AG09309 (cell line): ENCODE data around the gene SIDT1.
A peak's percentile ranks its signal among the peaks of the same experiment; 100 is the strongest.

Experiments used
- DNase-seq: peaks from one replicate; pipeline ENCODE4 v3.0.0-alpha.2; 2010; ENCODE audit warnings: low read depth
- H3K4me3 ChIP-seq: 2 replicates; pipeline ENCODE4 v1.5.1; 2011; ENCODE audit warnings: mild to moderate bottlenecking, low read depth, low read length, moderate library complexity; ENCODE audit not compliant: control insufficient read depth
- CTCF ChIP-seq: IDR thresholded peaks from 2 replicates; pipeline ENCODE4 v1.5.1; 2011; ENCODE audit warnings: mild to moderate bottlenecking, low read depth, low read length, inconsistent platforms; ENCODE audit not compliant: insufficient read depth, control insufficient read depth; ENCODE audit errors: missing control alignments

Gene SIDT1

DNA sequence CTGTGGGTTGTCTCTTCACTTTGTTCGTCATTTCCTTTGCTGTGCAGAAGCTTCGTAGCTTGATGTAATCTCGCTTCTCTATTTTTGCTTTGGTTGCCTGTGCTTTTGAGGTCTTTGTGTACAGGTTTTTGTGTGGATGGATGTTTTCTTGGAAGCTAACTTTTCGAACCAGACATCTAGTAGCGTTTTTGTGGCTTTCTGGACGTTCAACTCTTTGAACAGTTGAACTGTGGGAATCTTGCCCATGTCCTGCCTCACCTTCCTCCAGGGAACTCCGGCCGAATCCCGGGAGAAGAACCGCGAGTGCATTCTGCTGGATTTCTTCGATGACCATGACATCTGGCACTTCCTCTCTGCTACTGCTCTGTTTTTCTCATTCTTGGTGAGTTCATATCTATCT is 93.5 kb downstream of the SIDT1 start:
- no peak for DNase-seq
- no peak overlapping the region for H3K4me3 ChIP-seq
- no peak for TF ChIP-seq CTCF

- H3K4me3 ChIP-seq, result no peak overlapping the region
- peak; percentile 96 for TF ChIP-seq CTCF
- peak; percentile 18 for DNase-seq
These were observed 94.4 kb downstream of the SIDT1 start for GRCh38 chr3:113626503-113627371.

- no peak overlapping the region for H3K4me3 ChIP-seq
- TF ChIP-seq CTCF, result no peak
- DNase-seq, result no peak
These were observed 96.0 kb downstream of the SIDT1 start for GRCh38 chr3:113628316-113628715.

DNA sequence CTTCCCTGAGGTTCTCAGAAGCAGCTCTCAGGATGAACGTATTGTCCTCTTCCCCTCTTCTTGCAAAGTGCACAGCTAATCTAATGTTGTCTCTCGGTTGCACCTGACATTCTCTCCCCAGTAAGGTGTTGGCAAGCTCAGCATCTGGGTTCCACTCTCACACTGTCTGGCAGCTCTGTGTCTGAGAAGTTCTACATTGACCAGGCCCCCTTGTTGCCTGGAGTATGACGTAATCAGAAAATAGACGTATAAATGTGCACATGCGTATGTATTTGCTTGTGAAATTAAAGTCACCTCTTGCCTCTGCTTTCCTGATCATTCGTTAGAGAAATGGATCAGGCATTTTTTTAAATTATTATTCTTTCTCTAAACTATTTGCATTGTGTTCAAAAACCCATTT is 96.4 kb downstream of the SIDT1 start:
- DNase-seq, result no peak
- H3K4me3 ChIP-seq, result no peak overlapping the region
- no peak for TF ChIP-seq CTCF

GRCh38 chr3:113629584-113630421 is 97.4 kb downstream of the SIDT1 start:
- no peak overlapping the region for H3K4me3 ChIP-seq
- TF ChIP-seq CTCF, result no peak

GRCh38 chr3:113630956-113631542 is 98.7 kb downstream of the SIDT1 start:
- no peak for TF ChIP-seq CTCF
- no peak for DNase-seq
- no peak overlapping the region for H3K4me3 ChIP-seq

More at GRCh38 chr3:113629584-113630421, 97.4 kb downstream of the SIDT1 start:
- DNase-seq, result no peak
